Tibial nerve (tissue), 4 donors: ENCODE data around the gene RNF222. TPM values are rescaled to one million over a fixed set of nuclear protein-coding genes. Genes with fewer than 3 reads are reported as not detected.
A peak's percentile ranks its signal among the peaks of the same experiment; 100 is the strongest.

Experiments
- DNase-seq, 2 donors: peaks; one replicate each; pipeline ENCODE4 v3.0.0-alpha.2; 2019; ENCODE audit warnings: low spot score in 2 of 2
- H3K27ac ChIP-seq, 4 donors: fragments of 200-600 bp; sonication (generic) in 3 of 4; one replicate each; pipeline ENCODE4 v1.5.1; 2017 to 2019; ENCODE audit warnings: mild to moderate bottlenecking in 1 of 4
- H3K27me3 ChIP-seq, 2 donors: fragments of 200-600 bp; sonication (generic) in 1 of 2; one replicate each; pipeline versions ENCODE4 v1.5.1 to v1.6.0; 2017 to 2019
- H3K36me3 ChIP-seq, 3 donors: fragments of 200-600 bp; sonication (generic); one replicate each; pipeline ENCODE4 v1.5.1; 2018 to 2019
- H3K4me1 ChIP-seq, 4 donors: fragments of 200-600 bp; sonication (generic) in 3 of 4; one replicate each; pipeline ENCODE4 v1.5.1; 2017 to 2019
- H3K4me3 ChIP-seq, 4 donors: fragments of 200-600 bp; sonication (generic) in 3 of 4; one replicate each; pipeline ENCODE4 v1.5.1; 2017 to 2019; ENCODE audit warnings: mild to moderate bottlenecking in 1 of 4, moderate library complexity in 1 of 4
- H3K9me3 ChIP-seq, 4 donors: fragments of 200-600 bp; sonication (generic) in 3 of 4; one replicate each; pipeline ENCODE4 v1.5.1; 2017 to 2019
- EP300 ChIP-seq, 2 donors: sonication (generic); formaldehyde crosslinking; IDR thresholded peaks; one replicate each; pipeline ENCODE4 v1.6.1; 2017; ENCODE audit warnings: antibody characterized with exemption in 2 of 2, mild to moderate bottlenecking in 1 of 2
- POLR2A ChIP-seq, 2 donors: fragments of 450-650 bp; IDR thresholded peaks; one replicate each; pipeline ENCODE4 v1.6.1; 2017; ENCODE audit warnings: antibody characterized with exemption in 2 of 2, mild to moderate bottlenecking in 2 of 2, moderate library complexity in 2 of 2
- WGBS, 2 donors: methylation state at CpG; one replicate each; pipeline ENCODE4 v1.1.5; 2018; 5-methylcytosine and 5-hydroxymethylcytosine counted together
- total RNA-seq, 4 donors: library from RNA; depleted of rRNA; stranded (reverse); fragments of >200 nt; gene quantifications; one replicate each; pipeline ENCODE4 v1.1.0, GENCODE V29; 2016
- TF ChIP-seq, protein P1 (sequence below), 5 experiments: fragments of 200-600 bp in 3 of 5; fragments of 450-650 bp in 2 of 5; sonication (generic) in 3 of 5; IDR thresholded peaks; one replicate each; pipeline ENCODE4 v1.5.1; 2016 to 2019; ENCODE audit warnings: antibody characterized with exemption in 5 of 5, mild to moderate bottlenecking in 3 of 5, moderate library complexity in 2 of 5

The RNF222 gene
- total RNA-seq, 4 donors from 2014 or later = 0.59 TPM; not detected in 3

DNA sequence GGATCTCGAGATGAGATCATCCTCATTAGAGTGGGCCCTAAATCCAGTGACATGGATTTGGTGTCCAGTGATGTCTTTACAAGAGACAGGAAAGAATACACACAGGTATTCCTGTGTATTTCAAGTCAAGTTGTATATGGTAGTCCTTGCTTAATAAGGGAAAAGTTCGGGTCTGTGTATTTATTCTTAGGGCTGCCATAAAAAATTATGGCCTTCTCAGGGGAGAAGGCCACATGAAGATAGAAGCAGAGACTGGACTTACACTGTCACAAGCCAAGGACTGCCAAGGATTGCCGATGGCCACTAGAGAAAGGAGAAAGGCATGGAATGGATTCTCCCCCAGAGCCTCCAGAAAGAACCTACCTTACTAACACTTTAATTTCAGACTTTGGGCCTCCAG is 29.4 kb downstream of the RNF222 start:
- Histone ChIP-seq H3K27me3 (no peaks in the 10 kb centered on the region), H3K4me3 (no peak overlapping the region), H3K27ac (no peak overlapping the region), H3K4me1 (peaks cover 0 to 8% (median 0%) of the 10 kb centered on the region in 4 donors), H3K9me3 (no peaks in the 10 kb centered on the region), H3K36me3 (peaks cover 0 to 43% (median 3%) of the 10 kb centered on the region in 3 donors)
- TF ChIP-seq, protein P1, sequence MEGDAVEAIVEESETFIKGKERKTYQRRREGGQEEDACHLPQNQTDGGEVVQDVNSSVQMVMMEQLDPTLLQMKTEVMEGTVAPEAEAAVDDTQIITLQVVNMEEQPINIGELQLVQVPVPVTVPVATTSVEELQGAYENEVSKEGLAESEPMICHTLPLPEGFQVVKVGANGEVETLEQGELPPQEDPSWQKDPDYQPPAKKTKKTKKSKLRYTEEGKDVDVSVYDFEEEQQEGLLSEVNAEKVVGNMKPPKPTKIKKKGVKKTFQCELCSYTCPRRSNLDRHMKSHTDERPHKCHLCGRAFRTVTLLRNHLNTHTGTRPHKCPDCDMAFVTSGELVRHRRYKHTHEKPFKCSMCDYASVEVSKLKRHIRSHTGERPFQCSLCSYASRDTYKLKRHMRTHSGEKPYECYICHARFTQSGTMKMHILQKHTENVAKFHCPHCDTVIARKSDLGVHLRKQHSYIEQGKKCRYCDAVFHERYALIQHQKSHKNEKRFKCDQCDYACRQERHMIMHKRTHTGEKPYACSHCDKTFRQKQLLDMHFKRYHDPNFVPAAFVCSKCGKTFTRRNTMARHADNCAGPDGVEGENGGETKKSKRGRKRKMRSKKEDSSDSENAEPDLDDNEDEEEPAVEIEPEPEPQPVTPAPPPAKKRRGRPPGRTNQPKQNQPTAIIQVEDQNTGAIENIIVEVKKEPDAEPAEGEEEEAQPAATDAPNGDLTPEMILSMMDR (IDR thresholded peaks at IDR 0.05) = no peak
- no peak for TF ChIP-seq EP300 (IDR thresholded peaks at IDR 0.05)
- TF ChIP-seq POLR2A (IDR thresholded peaks at IDR 0.05) = no peak
- DNase-seq = no peak
- WGBS, 2 donors = 74 to 77% methylated on average over 3 of the region's 3 CpGs

DNA sequence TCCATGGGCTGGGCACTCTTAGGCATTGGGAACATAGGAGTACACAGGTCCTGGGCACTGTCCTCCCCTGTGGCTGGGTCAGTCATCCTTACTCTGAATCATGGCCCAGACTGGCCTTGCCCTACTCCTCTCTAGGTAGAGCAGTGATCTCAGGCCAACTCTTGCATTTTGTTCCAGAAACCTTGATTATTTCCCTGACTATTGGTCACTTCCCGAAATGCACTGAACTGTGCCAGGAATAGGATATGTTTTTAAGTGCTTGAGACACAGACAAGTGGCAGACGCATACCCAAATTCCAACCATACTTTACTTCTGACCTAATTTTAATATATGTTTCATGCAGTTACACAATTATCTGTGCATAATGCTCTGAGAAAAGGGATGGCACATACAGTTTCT is 31.4 kb downstream of the RNF222 start:
- Histone ChIP-seq H3K4me3 (no peak overlapping the region), H3K27me3 (no peaks in the 10 kb centered on the region), H3K36me3 (peaks cover 0 to 37% (median 3%) of the 10 kb centered on the region in 3 donors), H3K27ac (peak overlapping the region in 1 of 4 donors; percentile 25), H3K4me1 (peaks cover 0 to 7% (median 0%) of the 10 kb centered on the region in 4 donors), H3K9me3 (no peaks in the 10 kb centered on the region)
- TF ChIP-seq, protein P1 (IDR thresholded peaks at IDR 0.05) = no peak
- TF ChIP-seq EP300 (IDR thresholded peaks at IDR 0.05) = peak; percentile 41 to 61
- no peak for TF ChIP-seq POLR2A (IDR thresholded peaks at IDR 0.05)
- DNase-seq = no peak
- WGBS, 2 donors = 63 to 67% methylated on average over 2 of the region's 2 CpGs

DNA sequence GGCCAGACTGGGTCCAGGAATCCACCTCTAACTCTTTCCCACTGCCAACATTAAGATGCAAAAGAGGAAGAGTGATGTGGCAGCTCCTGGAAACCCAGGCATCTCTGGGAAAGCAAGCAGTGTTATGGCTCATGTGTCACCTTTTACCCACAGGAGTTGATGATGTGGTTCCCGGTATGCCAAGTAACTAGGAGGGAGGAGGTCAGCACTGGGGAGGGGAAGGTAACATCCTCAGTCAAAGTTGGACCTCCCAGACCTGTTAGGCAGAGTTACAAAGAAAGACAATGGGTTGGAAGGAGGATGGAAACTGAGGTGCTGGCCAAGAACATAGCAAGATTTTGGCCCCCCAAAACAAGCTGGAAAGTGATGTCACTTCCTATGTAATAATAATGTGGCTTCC is 32.5 kb downstream of the RNF222 start:
- peak overlapping the region in 2 of 4 donors; percentile 8 to 28 for H3K27ac ChIP-seq
- peak in 1 of 2 donors; percentile 69 for TF ChIP-seq EP300 (IDR thresholded peaks at IDR 0.05)
- TF ChIP-seq, protein P1 (IDR thresholded peaks at IDR 0.05) = no peak
- 79 to 80% methylated on average over 1 of the region's 1 CpG for WGBS, 2 donors
- no peak for DNase-seq
- peaks cover 0 to 7% (median 0%) of the 10 kb centered on the region in 4 donors for H3K4me1 ChIP-seq
- peaks cover 0 to 36% (median 3%) of the 10 kb centered on the region in 3 donors for H3K36me3 ChIP-seq
- H3K27me3 ChIP-seq = no peaks in the 10 kb centered on the region
- H3K4me3 ChIP-seq = no peak overlapping the region
- H3K9me3 ChIP-seq = no peaks in the 10 kb centered on the region

DNA sequence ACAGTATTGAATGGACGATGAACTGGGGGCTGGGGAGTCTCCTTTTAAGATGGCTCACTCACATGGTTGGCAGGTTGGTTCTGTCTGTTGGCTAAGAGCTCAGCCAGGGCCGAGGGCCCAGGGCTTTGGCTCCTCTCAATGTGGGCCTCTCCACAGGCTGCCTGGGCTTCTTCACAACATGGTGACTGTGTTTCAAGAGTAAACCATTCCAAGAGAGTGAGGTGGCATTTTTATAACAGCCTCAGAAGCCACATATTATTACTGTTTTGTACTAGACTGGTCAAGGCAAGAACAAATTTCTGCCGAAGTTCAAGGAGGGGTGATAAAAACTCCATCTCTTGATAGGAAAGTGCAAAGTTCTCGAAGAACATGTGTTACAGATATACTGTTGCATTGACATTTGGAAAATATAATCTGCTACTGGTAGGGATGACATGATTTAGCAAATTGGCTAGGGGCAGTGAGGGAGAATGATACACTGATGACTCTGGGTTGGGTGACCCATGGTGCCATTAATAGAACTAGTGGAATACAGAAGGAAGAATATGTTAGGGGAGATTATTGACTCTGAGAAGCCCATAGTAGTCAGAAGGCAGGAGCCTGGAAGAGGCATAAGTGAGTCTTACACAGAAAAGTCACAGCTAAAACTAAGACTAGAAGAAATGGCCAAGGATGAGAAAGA is 34.8 kb downstream of the RNF222 start:
- TF ChIP-seq EP300 (IDR thresholded peaks at IDR 0.05) (no peak), POLR2A (IDR thresholded peaks at IDR 0.05) (no peak)
- TF ChIP-seq, protein P1 (IDR thresholded peaks at IDR 0.05) = no peak
- no peak overlapping the region for H3K27ac ChIP-seq
- no peaks in the 10 kb centered on the region for H3K27me3 ChIP-seq
- DNase-seq = no peak
- peaks cover 0 to 13% (median 0%) of the 10 kb centered on the region in 3 donors for H3K36me3 ChIP-seq
- H3K4me3 ChIP-seq = no peak overlapping the region
- H3K4me1 ChIP-seq = peaks cover 0 to 12% (median 0%) of the 10 kb centered on the region in 4 donors
- 92 to 93% methylated on average over 4 of the region's 4 CpGs for WGBS, 2 donors
- H3K9me3 ChIP-seq = no peaks in the 10 kb centered on the region

DNA sequence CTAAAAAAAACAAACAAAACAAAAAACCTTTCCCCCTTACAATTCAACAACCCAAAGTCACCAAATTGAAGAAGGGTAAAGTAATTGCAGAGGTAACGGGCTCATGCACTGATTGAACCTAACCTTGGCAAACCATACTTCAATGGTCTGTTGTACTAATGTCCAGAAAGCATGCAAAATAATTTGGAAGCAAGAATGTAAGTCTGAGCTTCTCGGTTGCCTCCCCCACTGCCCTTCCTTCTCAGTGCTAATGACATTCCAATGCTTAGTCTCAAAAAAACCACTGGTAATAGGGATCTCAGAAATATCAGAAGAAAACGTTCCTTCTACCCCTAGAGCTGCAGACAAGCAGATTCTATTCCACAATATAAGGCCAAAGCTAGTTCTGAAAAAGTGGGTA is 36.9 kb downstream of the RNF222 start:
- DNase-seq = no peak
- TF ChIP-seq EP300 (IDR thresholded peaks at IDR 0.05) (no peak), POLR2A (IDR thresholded peaks at IDR 0.05) (no peak)
- TF ChIP-seq, protein P1 (IDR thresholded peaks at IDR 0.05) = no peak
- peak overlapping the region in 1 of 4 donors; percentile 41 for H3K27ac ChIP-seq
- H3K9me3 ChIP-seq = no peaks in the 10 kb centered on the region
- WGBS, 2 donors = 32 to 34% methylated on average over 3 of the region's 3 CpGs
- H3K4me3 ChIP-seq = no peak overlapping the region
- H3K36me3 ChIP-seq = peaks cover 0 to 13% (median 0%) of the 10 kb centered on the region in 3 donors
- H3K4me1 ChIP-seq = peaks cover 0 to 12% (median 0%) of the 10 kb centered on the region in 4 donors
- no peaks in the 10 kb centered on the region for H3K27me3 ChIP-seq
